Cardiac fibroblast (primary cell): ENCODE results near the gene EVX2.

ENCODE experiments used
- DNase-seq, 2 donors: peaks; one replicate each; pipeline versions ENCODE4 v3.0.0 to v3.0.0-alpha.2; 2010; ENCODE audit warnings: low read depth in 2 of 2
- H3K4me3 ChIP-seq, 2 donors: replicated peaks in 1 of 2; 1 replicate in 1 of 2; 2 replicates in 1 of 2; pipeline ENCODE4 v1.5.1; 2011; ENCODE audit warnings: low read depth in 2 of 2, low read length in 2 of 2, mild to moderate bottlenecking in 2 of 2, moderate library complexity in 1 of 2
- CTCF ChIP-seq: IDR thresholded peaks from one replicate; pipeline ENCODE4 v1.5.1; 2011; ENCODE audit warnings: low read depth, mild to moderate bottlenecking, low read length, inconsistent platforms

EVX2 gene

GRCh38 chr2:176115883-176116813 lies 32.4 kb upstream of the EVX2 start, which contains the start of gene HOXD10:
Gene HOXD10 (plus strand): TSS chr2:176116778. CDS start chr2:176116834, 56 bp downstream.
- no peak within 1 kb of the TSS for H3K4me3 ChIP-seq
- no peak for DNase-seq
- no peak for TF ChIP-seq CTCF

GRCh38 chr2:176114930-176115625 lies 31.3 kb upstream of the EVX2 start:
- TF ChIP-seq CTCF: no peak
- no peak overlapping the region for H3K4me3 ChIP-seq

GRCh38 chr2:176114120-176114929 lies 30.6 kb upstream of the EVX2 start:
- H3K4me3 ChIP-seq: no peak overlapping the region
- no peak for TF ChIP-seq CTCF
- no peak for DNase-seq

More at GRCh38 chr2:176114930-176115625, 31.3 kb upstream of the EVX2 start:
- DNase-seq: no peak

GRCh38 chr2:176112375-176113302 lies 28.9 kb upstream of the EVX2 start:
- TF ChIP-seq CTCF: no peak
- no peak for DNase-seq
- H3K4me3 ChIP-seq: no peak overlapping the region

- DNase-seq: no peak
- no peak overlapping the region for H3K4me3 ChIP-seq
- no peak for TF ChIP-seq CTCF
Observed at GRCh38 chr2:176111846-176112374, 28.1 kb upstream of the EVX2 start.

- H3K4me3 ChIP-seq: no peak overlapping the region
- peak; percentile 57 for TF ChIP-seq CTCF
- peak; percentile 36 to 47 for DNase-seq
Observed at GRCh38 chr2:176111309-176111663, 27.5 kb upstream of the EVX2 start.
